Thyroid gland (tissue), 4 donors: ENCODE data around the gene LRRC51. TPM values are rescaled to one million over a fixed set of nuclear protein-coding genes. Genes with fewer than 3 reads are reported as not detected.

Experiments used
- DNase-seq, 2 donors: peaks; one replicate each; pipeline ENCODE4 v3.0.0-alpha.2; 2019
- H3K27ac ChIP-seq, 3 donors: fragments of 200-600 bp; sonication (generic); 1 replicate in 2 of 3; 2 replicates in 1 of 3; pipeline ENCODE4 v1.5.1; 2016 to 2019; ENCODE audit warnings: mild to moderate bottlenecking in 1 of 3, moderate library complexity in 1 of 3
- H3K27me3 ChIP-seq: fragments of 200-600 bp; sonication (generic); one replicate; pipeline ENCODE4 v1.5.1; 2019
- H3K36me3 ChIP-seq, 2 donors: fragments of 200-600 bp; sonication (generic); one replicate each; pipeline ENCODE4 v1.5.1; 2016 to 2019
- H3K4me1 ChIP-seq, 2 donors: fragments of 200-600 bp; sonication (generic); one replicate each; pipeline ENCODE4 v1.5.1; 2017 to 2019
- H3K4me3 ChIP-seq, 3 donors: fragments of 200-600 bp; sonication (generic); replicated peaks in 1 of 3; 1 replicate in 2 of 3; 2 replicates in 1 of 3; pipeline ENCODE4 v1.5.1; 2016; ENCODE audit warnings: mild to moderate bottlenecking in 1 of 3
- H3K9me3 ChIP-seq: fragments of 200-600 bp; sonication (generic); one replicate; pipeline ENCODE4 v1.5.1; 2017
- POLR2A ChIP-seq, 2 donors: fragments of 450-650 bp; IDR thresholded peaks; one replicate each; pipeline ENCODE4 v1.6.1; 2017; ENCODE audit warnings: antibody characterized with exemption in 2 of 2, mild to moderate bottlenecking in 2 of 2, moderate library complexity in 1 of 2
- WGBS, 2 donors: methylation state at CpG; one replicate each; pipeline ENCODE4 v1.1.5; 2017; 5-methylcytosine and 5-hydroxymethylcytosine counted together
- intact Hi-C: fragments of 100-400 bp; cut with DNase I; formaldehyde crosslinking; loops from one replicate; pipeline ENCODE4 v1.15.1; 2023
- total RNA-seq, 4 donors: library from RNA; depleted of rRNA; stranded (reverse); fragments of >200 nt; gene quantifications; one replicate each; pipeline ENCODE4 v1.2.3, GENCODE V29; 2016
- TF ChIP-seq, protein P1 (sequence below), 6 experiments: fragments of 200-600 bp in 3 of 6; fragments of 450-650 bp in 3 of 6; sonication (generic) in 3 of 6; IDR thresholded peaks; one replicate each; pipeline ENCODE4 v1.5.1; 2016 to 2019; ENCODE audit warnings: antibody characterized with exemption in 6 of 6, mild to moderate bottlenecking in 2 of 6, inconsistent platforms in 1 of 6, moderate library complexity in 1 of 6

The LRRC51 gene
- total RNA-seq, 4 donors from 2014 or later: 13.0 to 24.5 (median 14.1) TPM

DNA sequence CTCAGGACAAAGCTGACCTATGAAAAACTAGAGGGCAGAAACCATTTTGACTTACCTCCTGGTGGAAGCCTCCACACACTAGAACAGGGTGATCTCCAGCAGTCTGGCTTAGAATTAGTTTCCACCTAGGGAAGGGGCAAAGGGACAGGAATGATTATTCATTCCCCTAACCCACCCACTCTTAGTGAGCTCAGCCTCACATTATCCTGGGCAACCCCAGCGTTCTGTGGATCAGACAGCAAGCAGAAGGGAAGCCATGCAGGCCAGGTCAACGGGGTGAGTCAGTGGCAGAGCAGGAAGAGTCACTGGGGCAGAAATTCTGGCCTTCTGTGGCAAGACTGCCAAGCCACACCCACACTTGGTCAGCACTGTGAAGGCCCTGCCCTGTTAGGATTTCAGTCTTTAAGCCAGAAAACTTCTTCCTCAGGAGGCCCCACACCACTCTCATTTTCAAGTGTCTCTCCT lies 10.8 kb upstream of the LRRC51 start:
- Histone ChIP-seq H3K9me3 (no peaks in the 10 kb centered on the region), H3K27me3 (no peaks in the 10 kb centered on the region), H3K4me3 (no peak overlapping the region), H3K4me1 (peaks cover 60 to 67% of the 10 kb centered on the region in 2 donors), H3K36me3 (no peaks in the 10 kb centered on the region), H3K27ac (peak overlapping the region; percentile 72 to 86 (median 84))
- peak in 1 of 2 donors; percentile 36 for TF ChIP-seq POLR2A (IDR thresholded peaks at IDR 0.05)
- TF ChIP-seq, protein P1, sequence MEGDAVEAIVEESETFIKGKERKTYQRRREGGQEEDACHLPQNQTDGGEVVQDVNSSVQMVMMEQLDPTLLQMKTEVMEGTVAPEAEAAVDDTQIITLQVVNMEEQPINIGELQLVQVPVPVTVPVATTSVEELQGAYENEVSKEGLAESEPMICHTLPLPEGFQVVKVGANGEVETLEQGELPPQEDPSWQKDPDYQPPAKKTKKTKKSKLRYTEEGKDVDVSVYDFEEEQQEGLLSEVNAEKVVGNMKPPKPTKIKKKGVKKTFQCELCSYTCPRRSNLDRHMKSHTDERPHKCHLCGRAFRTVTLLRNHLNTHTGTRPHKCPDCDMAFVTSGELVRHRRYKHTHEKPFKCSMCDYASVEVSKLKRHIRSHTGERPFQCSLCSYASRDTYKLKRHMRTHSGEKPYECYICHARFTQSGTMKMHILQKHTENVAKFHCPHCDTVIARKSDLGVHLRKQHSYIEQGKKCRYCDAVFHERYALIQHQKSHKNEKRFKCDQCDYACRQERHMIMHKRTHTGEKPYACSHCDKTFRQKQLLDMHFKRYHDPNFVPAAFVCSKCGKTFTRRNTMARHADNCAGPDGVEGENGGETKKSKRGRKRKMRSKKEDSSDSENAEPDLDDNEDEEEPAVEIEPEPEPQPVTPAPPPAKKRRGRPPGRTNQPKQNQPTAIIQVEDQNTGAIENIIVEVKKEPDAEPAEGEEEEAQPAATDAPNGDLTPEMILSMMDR (IDR thresholded peaks at IDR 0.05): no peak
- WGBS, 2 donors: 0% methylated on average over 2 of the region's 2 CpGs
- peak; percentile 88 to 89 for DNase-seq
- intact Hi-C loops: no loop called here

DNA sequence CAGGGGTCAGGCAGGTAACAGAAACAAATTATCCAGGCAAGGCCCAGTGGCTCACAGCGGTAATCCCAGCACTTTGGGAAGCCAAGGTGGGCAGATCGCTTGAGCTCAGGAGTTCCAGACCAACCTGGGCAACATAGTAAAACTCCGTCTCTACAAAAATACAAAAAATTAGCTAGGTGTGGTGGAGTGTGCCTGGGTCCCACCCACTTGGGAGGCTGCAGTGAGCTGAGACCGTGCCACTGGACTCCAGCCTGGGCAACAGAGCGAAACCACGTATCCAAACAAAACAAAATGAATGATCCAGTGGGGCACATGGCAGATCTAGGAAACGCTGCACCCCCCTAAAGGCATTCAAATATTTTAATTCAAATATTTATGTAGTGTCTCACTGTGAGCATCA lies 10.2 kb upstream of the LRRC51 start:
- WGBS, 2 donors: 43 to 66% methylated on average over 7 of the region's 7 CpGs
- Histone ChIP-seq H3K4me3 (no peak overlapping the region), H3K36me3 (no peaks in the 10 kb centered on the region), H3K27ac (peak overlapping the region; percentile 72 to 86 (median 84)), H3K9me3 (no peaks in the 10 kb centered on the region), H3K27me3 (no peaks in the 10 kb centered on the region), H3K4me1 (peaks cover 60 to 67% of the 10 kb centered on the region in 2 donors)
- TF ChIP-seq, protein P1 (IDR thresholded peaks at IDR 0.05): no peak
- no peak for TF ChIP-seq POLR2A (IDR thresholded peaks at IDR 0.05)
- intact Hi-C loops: no loop called here
- peak; percentile 77 to 83 for DNase-seq

DNA sequence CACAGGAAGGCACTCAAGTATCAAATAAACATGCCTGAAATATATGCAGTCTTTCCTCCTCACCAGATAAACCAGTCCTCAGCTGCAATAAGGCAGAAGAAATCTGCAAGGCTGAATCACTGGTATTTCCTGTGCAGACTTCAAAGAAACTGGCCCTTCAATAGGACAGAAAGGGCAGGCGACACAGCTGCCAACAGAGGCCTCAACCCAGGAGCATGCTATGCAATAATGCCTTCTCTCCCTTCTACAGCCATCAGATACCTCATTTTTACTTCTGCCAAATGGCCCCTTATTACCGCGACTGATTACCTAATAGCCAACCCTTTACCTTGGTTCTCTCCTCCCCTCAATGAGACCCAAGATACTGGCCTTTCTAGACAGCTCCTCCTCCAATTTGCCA lies 8.3 kb upstream of the LRRC51 start:
- Histone ChIP-seq H3K27ac (peak overlapping the region; percentile 19 to 47 (median 44)), H3K9me3 (no peaks in the 10 kb centered on the region), H3K36me3 (no peaks in the 10 kb centered on the region), H3K4me3 (no peak overlapping the region), H3K4me1 (peaks cover 49 to 52% of the 10 kb centered on the region in 2 donors), H3K27me3 (no peaks in the 10 kb centered on the region)
- 67 to 73% methylated on average over 3 of the region's 3 CpGs for WGBS, 2 donors
- DNase-seq: peak; percentile 23 to 41
- intact Hi-C loops: no loop called here
- TF ChIP-seq, protein P1 (IDR thresholded peaks at IDR 0.05): no peak
- no peak for TF ChIP-seq POLR2A (IDR thresholded peaks at IDR 0.05)

DNA sequence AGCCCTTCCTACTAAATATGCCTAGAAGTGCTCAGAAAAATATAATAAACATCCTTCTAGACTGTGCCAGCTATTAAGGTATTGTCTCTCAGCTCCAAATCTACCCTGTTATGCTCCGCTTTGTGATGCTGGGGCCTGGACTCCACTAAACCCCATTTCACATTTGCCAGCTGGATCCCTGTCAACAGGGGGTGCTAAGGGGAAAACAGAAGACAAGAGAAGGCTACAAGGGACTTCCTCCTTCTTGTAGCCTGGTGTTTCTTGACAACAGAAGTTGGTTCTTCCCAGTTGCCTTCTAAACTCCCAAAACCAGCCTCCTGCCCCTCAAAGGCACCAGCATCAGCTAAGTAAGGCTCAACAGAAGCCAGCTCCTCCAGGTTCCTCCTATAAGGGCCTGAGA lies 5.5 kb upstream of the LRRC51 start:
- Histone ChIP-seq H3K4me1 (peaks cover 30 to 32% of the 10 kb centered on the region in 2 donors), H3K9me3 (no peaks in the 10 kb centered on the region), H3K27me3 (no peaks in the 10 kb centered on the region), H3K36me3 (no peaks in the 10 kb centered on the region), H3K4me3 (no peak overlapping the region), H3K27ac (no peak overlapping the region)
- no peak for DNase-seq
- TF ChIP-seq POLR2A (IDR thresholded peaks at IDR 0.05): no peak
- TF ChIP-seq, protein P1 (IDR thresholded peaks at IDR 0.05): no peak
- intact Hi-C loops: no loop called here
- WGBS, 2 donors: 83 to 94% methylated on average over 1 of the region's 1 CpG

DNA sequence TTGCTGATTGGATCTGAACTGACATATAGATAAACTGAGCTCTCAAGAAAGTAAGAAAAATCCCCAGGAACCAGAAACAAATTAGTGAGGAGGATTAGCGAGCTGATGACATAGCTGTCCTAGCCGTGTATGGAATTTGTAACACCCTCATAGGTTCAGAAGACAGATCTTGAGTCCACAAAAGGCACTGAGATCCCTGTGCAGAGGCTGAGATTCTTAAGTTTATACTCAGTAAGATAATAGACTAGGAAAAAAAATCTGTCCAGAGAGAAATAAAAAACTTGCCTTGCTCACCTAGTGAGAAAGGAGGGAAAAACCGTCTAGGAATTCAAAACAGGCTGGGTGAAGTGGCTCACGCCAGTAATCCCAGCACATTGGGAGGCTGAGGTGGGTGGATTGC lies 4.9 kb upstream of the LRRC51 start:
- peaks cover 24 to 25% of the 10 kb centered on the region in 2 donors for H3K4me1 ChIP-seq
- TF ChIP-seq, protein P1 (IDR thresholded peaks at IDR 0.05): no peak
- TF ChIP-seq POLR2A (IDR thresholded peaks at IDR 0.05): no peak
- H3K36me3 ChIP-seq: no peaks in the 10 kb centered on the region
- no peak overlapping the region for H3K27ac ChIP-seq
- no peaks in the 10 kb centered on the region for H3K9me3 ChIP-seq
- no peaks in the 10 kb centered on the region for H3K27me3 ChIP-seq
- DNase-seq: no peak
- intact Hi-C loops: no loop called here
- H3K4me3 ChIP-seq: no peak overlapping the region
- 88 to 94% methylated on average over 4 of the region's 4 CpGs for WGBS, 2 donors
